HL-60/S4 treated with phorbol 12-myristate 13-acetate at 8.2 ng/mL for 4 days and 3 days (cell line): ENCODE measurements around the gene DNAH10.
"Not testable (repeated sequence)": the region's sequence is repeated elsewhere in the genome, so short reads cannot be mapped to it uniquely, and the experiment has no call there.

Source experiments
- in situ Hi-C: fragments of 300-500 bp; cut with MboI; formaldehyde crosslinking; loops from 2 replicates; pipeline ENCODE4 v1.15.0; 2022; ENCODE audit warnings: low sequenced_read_pairs

The DNAH10 gene

DNA sequence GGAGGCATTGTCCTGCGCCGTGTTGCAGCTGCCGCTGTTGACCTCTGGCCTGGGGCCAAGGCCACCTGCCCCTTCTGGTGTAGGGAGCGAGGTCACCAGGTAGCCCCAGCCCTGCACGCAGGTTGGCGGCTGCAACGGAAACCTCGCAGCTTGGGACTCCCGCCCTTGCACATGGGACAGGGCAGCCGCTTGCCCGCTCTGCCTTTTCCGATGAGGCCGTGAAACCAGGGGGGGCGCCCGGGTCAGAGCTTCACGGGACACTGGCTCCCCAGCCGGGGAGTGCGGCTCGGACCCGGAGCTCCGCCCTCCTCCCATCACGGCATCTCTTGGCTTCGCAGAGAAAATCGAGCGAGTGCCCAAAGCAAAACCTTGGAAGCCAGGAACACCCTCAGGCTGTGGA is 25.4 kb downstream of the DNAH10 start:
- in situ Hi-C loops = no loop called here

DNA sequence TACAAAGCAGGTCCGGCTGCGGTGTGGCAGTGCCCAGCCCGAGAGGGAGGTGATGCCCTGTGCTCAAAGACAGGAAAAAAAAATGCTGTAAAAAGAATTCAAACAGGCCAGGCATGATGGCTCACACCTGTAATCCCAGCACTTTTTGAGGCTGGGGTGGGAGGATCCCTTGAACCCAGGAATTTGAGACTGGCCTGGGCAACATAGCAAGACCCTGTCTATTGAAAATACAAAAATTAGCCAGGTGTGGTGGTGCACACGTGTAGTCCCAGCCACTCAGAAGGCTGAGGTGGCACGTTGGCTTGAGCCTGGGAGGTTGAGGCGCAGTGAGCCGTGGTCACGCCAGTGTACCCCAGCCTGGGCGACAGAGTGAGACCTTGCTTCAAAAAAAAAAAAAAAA is 26.4 kb downstream of the DNAH10 start:
- in situ Hi-C loops = no loop called here

- in situ Hi-C loops = not testable (repeated sequence)
Measured at GRCh38 chr12:123789422-123789821, 27.3 kb downstream of the DNAH10 start.

- in situ Hi-C loops = no loop called here
Measured at GRCh38 chr12:123790905-123791467, 28.9 kb downstream of the DNAH10 start.

DNA sequence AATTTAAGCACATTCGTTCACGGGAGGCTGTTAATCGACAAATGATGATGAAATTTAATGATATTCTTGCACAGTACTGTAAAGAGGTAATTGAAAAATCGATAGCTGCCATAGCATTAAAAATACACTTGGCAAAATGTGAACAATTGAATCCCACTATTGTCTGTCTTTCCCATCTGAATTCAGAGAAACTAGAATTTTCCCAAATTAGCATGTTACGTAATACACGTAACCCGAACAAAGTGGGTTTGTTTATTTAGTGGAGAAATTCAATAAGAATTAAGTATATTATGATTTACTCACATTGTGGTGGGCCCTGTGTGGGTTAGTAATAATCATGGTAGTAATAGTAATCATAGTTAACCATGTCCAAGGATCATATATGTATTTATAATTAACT is 31.9 kb downstream of the DNAH10 start:
- in situ Hi-C loops = no loop called here

- in situ Hi-C loops = no loop called here
Measured at GRCh38 chr12:123798518-123798917, 36.4 kb downstream of the DNAH10 start.

GRCh38 chr12:123799227-123799626 is 37.1 kb downstream of the DNAH10 start:
- in situ Hi-C loops = no loop called here

GRCh38 chr12:123801573-123802178 is 39.6 kb downstream of the DNAH10 start:
- in situ Hi-C loops = no loop called here

DNA sequence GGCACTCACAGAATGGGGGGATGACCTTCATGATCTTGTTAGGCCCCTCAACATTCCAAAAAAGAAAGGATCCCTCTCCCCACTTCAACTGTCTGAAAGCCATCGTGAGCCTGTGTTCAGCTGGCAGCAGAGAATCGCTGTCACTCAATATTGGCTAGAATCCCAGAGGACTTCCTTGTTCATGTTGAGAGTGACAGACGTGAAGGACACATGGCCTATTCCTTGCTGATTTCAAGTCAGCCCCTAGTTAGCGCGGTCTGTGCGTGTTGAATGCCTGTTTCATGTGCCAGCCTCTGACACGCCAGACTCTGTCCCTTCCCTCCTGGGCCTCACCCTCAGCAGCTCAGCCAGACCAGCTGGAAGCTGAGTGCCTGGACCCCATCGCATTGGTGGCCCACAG is 43.1 kb downstream of the DNAH10 start:
- in situ Hi-C loops = no loop called here

GRCh38 chr12:123807002-123807401 is 44.9 kb downstream of the DNAH10 start:
- in situ Hi-C loops = no loop called here

- in situ Hi-C loops = no loop called here
Measured at GRCh38 chr12:123807670-123808069, 45.6 kb downstream of the DNAH10 start.

- in situ Hi-C loops = no loop called here
Measured at GRCh38 chr12:123808167-123808566, 46.1 kb downstream of the DNAH10 start.

DNA sequence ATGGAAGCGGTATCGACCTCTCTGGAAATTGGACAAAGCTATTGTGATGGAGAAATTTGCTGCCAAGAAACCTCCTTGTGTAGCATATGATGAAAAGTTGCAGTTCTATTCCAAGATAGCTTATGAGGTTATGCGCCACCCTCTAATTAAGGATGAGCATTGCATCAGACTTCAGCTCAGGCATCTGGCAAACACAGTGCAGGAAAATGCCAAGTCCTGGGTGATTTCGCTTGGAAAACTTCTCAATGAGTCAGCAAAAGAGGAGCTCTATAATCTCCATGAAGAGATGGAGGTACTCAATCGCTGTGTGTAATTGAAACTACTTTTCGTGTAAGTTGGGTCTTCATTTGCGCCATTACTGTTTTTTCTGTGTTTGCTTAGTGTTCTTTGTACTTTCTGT is 51.2 kb downstream of the DNAH10 start:
- in situ Hi-C loops = no loop called here

- in situ Hi-C loops = no loop called here
Measured at GRCh38 chr12:123815968-123816367, 53.9 kb downstream of the DNAH10 start.

- in situ Hi-C loops = no loop called here
Measured at GRCh38 chr12:123816896-123817537, 54.9 kb downstream of the DNAH10 start.

DNA sequence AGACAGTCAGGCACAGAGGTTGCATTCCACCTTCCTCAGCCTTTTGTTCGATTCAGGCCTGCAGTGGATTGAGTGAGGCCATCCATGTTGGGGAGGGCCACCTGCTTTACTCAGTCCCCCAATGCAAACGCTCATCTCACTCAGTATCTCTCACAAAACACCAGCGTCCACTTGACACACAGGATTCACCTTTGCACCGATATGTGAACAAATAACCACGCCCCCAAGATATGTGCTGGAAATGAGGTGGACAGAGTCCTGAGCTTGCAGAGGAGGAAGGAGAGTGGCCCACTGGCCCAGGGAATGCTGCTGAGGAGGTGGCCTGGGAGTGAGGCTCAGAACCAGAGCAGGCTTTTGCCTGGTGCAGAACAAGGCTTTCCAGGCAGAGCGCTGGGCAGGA is 60.7 kb downstream of the DNAH10 start:
- in situ Hi-C loops = no loop called here

DNA sequence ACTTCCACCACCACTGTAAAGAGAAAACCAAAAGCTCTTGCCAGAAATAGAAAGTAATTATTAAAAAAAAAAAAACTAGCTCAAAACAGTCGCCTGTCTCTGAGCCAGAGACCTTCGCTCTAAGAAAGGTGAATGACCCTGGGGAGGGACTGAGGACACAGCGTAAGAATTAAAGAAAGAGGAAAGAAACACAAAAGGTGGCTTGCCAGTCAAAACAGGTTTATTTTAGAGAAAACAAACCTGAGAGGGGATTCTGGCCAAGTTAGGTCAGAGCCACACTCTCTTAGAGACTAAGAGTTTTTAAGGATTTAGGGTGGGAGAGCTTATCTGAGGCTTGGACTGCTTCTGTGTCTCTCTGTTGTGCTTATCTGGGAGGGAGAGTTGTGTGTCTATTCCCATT is 66.0 kb downstream of the DNAH10 start:
- in situ Hi-C loops = no loop called here

DNA sequence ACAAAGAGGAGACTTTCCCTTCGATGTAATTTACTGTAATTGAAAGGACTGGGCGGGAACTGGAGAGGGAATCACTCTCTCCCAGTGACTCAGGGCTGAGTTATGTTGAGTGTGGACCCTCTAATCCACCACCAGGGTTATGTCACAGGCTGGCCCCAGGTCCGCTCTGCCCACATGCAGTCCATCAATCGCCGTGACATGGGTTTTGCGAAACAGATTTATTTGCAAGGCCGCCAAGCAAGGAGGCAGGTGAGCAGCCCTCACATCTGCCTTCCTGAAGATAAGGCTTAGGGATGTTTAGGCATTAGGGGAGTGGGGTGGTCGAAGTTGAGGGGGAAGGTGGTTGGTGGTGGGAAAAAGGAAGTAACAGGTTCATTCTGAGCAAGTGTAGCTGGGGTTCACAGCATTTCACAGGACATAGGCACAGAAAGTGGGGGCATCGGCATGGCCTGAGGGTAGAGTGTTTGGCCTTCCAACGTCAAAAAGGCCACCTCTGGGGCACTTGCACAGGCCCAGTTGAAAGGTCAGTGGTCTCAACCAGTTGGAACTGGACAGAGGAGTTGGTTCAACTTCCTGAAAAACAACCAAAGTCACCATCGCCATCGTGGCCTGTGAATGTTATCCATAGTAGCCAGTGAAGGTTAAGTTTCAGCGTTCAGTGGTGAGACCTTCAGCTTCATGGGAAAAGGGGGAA is 66.9 kb downstream of the DNAH10 start:
- in situ Hi-C loops = no loop called here

GRCh38 chr12:123829561-123829960 is 67.5 kb downstream of the DNAH10 start:
- in situ Hi-C loops = no loop called here

DNA sequence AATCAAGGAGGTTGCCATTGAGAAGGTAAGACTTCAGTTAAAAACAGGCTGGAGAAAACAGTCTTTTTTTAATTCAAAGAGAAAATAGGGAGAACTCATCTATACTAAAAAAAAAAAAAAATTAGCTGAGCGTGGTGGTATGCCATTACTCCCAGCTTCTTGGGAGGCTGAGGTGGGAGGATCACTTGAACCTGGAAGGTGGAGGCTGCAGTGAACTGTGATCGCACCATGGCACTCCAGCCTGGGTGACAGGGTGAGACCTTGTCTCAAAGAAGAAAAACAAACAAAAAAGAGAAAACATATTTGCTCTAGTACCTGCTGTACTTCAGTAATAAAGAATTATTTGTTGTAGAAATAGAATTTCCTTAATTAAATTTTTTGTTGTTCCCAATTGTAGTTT is 68.6 kb downstream of the DNAH10 start:
- in situ Hi-C loops = no loop called here

DNA sequence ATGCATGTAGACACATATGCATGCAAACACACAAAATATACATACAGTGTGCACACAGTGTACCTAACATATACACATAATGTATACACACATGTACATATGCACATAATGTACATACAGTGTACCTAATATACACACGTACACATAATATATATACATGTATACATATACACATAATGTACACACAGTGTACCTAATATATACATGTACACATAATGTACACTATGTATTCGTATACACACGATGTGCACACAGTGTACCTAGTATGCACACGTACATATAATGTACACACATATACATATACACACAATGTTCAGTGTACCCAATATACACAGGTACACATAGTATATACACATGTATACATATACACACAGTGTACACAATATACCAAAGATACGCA is 70.0 kb downstream of the DNAH10 start:
- in situ Hi-C loops = no loop called here

DNA sequence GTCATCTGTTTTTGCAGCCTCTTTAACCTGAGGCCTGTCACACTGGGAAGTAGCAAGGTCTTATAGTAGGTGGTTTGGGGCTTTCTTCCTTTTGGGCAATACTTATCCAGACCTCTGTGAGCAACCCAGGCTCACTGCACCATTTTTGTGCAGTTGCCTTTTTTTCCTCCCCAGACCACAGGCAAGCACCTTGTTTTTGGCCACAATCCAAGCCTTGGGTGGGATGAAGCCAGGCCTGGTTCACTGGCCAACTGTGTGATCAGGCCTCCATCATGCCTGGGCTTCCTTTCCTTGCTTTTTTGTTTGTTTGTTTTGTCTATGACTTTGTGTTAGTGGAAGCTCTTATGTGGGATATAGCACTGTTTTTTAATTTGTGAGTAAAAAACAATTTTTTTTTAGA is 71.7 kb downstream of the DNAH10 start:
- in situ Hi-C loops = no loop called here
